Nephron (organoid): ENCODE data around the gene FAM83C.

Experiments
- H3K27ac Mint-ChIP-seq, 3 experiments: 2 replicates each; pipeline ENCODE4 v1.8.0; 2020; ENCODE audit warnings: mixed read lengths in 3 of 3, mild to moderate bottlenecking in 2 of 3, moderate library complexity in 1 of 3
- H3K27me3 Mint-ChIP-seq: 2 replicates; pipeline ENCODE4 v1.8.0; 2021; ENCODE audit warnings: low read depth, mild to moderate bottlenecking, moderate library complexity, mixed read lengths
- H3K36me3 Mint-ChIP-seq: 2 replicates; pipeline ENCODE4 v1.8.0; 2020; ENCODE audit warnings: low read depth, mixed read lengths
- H3K4me1 Mint-ChIP-seq: 2 replicates; pipeline ENCODE4 v1.8.0; 2020; ENCODE audit warnings: mixed read lengths
- H3K4me3 Mint-ChIP-seq, 3 experiments: 2 replicates each; pipeline ENCODE4 v1.8.0; 2020; ENCODE audit warnings: mild to moderate bottlenecking in 3 of 3, mixed read lengths in 3 of 3, moderate library complexity in 2 of 3
- H3K9me3 Mint-ChIP-seq: 2 replicates; pipeline ENCODE4 v1.8.0; 2020; ENCODE audit warnings: mixed read lengths
- CTCF ChIP-seq, 3 experiments: fragments of 200-600 bp; sonication (generic); IDR thresholded peaks; one replicate each; pipeline ENCODE4 v1.5.0; 2021; ENCODE audit warnings: antibody characterized with exemption in 3 of 3; ENCODE audit not compliant: unreplicated experiment in 3 of 3

FAM83C gene

GRCh38 chr20:35275741-35276251 is 16.4 kb downstream of the FAM83C start:
- Mint-ChIP-seq H3K4me3 (peak overlapping the region; percentile 96 to 97 (median 96)), H3K36me3 (peaks cover 25% of the 10 kb centered on the region), H3K27ac (no peak overlapping the region), H3K27me3 (peaks cover 4% of the 10 kb centered on the region), H3K4me1 (no peaks in the 10 kb centered on the region), H3K9me3 (no peaks in the 10 kb centered on the region)
- TF ChIP-seq CTCF (IDR thresholded peaks at IDR 0.05; ENCODE audit: unreplicated experiment in 3 of 3) = no peak

DNA sequence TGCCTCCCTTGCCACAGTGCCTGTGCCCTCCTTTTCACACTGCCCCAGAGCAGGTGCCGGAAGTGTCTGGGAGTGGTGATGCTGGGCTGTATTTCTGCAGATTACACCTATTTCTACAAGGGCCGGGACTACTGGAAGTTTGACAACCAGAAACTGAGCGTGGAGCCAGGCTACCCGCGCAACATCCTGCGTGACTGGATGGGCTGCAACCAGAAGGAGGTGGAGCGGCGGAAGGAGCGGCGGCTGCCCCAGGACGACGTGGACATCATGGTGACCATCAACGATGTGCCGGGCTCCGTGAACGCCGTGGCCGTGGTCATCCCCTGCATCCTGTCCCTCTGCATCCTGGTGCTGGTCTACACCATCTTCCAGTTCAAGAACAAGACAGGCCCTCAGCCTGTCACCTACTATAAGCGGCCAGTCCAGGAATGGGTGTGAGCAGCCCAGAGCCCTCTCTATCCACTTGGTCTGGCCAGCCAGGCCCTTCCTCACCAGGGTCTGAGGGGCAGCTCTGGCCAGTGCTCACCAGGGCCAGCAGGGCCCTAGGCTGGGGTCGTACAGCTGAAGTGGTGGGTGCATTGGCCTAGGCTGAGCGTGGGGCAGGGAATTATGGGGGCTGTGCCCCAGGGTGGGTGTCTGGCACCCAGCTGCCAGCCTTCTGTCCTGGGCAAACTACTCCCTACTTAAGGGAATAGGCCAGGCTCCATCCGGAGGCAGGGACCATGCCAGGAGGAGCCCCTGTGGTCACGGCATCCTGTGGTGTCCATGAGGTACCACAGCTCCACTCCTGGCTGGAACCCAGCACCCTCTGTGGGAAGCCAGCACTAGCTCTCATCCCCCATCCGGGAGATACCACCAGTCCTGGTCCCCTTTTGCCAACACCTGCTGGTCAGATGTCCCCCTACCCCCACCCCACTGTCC is 17.8 kb downstream of the FAM83C start:
- Mint-ChIP-seq H3K27ac (no peak overlapping the region), H3K9me3 (no peaks in the 10 kb centered on the region), H3K27me3 (peaks cover 4% of the 10 kb centered on the region), H3K4me3 (peak overlapping the region in 1 of 3 experiments; percentile 19), H3K36me3 (peaks cover 19% of the 10 kb centered on the region), H3K4me1 (no peaks in the 10 kb centered on the region)
- TF ChIP-seq CTCF (IDR thresholded peaks at IDR 0.05; ENCODE audit: unreplicated experiment in 3 of 3) = no peak

GRCh38 chr20:35273449-35274171 is 18.6 kb downstream of the FAM83C start:
- H3K4me3 Mint-ChIP-seq = no peak overlapping the region
- H3K4me1 Mint-ChIP-seq = no peaks in the 10 kb centered on the region
- H3K36me3 Mint-ChIP-seq = peaks cover 16% of the 10 kb centered on the region
- peaks cover 4% of the 10 kb centered on the region for H3K27me3 Mint-ChIP-seq
- H3K9me3 Mint-ChIP-seq = no peaks in the 10 kb centered on the region
- no peak for TF ChIP-seq CTCF (IDR thresholded peaks at IDR 0.05; ENCODE audit: unreplicated experiment in 3 of 3)
- no peak overlapping the region for H3K27ac Mint-ChIP-seq

GRCh38 chr20:35271904-35272303 is 20.3 kb downstream of the FAM83C start:
- no peaks in the 10 kb centered on the region for H3K4me1 Mint-ChIP-seq
- H3K27ac Mint-ChIP-seq = no peak overlapping the region
- peaks cover 4% of the 10 kb centered on the region for H3K27me3 Mint-ChIP-seq
- no peak for TF ChIP-seq CTCF (IDR thresholded peaks at IDR 0.05; ENCODE audit: unreplicated experiment in 3 of 3)
- H3K9me3 Mint-ChIP-seq = no peaks in the 10 kb centered on the region
- H3K4me3 Mint-ChIP-seq = no peak overlapping the region
- peaks cover 10% of the 10 kb centered on the region for H3K36me3 Mint-ChIP-seq

DNA sequence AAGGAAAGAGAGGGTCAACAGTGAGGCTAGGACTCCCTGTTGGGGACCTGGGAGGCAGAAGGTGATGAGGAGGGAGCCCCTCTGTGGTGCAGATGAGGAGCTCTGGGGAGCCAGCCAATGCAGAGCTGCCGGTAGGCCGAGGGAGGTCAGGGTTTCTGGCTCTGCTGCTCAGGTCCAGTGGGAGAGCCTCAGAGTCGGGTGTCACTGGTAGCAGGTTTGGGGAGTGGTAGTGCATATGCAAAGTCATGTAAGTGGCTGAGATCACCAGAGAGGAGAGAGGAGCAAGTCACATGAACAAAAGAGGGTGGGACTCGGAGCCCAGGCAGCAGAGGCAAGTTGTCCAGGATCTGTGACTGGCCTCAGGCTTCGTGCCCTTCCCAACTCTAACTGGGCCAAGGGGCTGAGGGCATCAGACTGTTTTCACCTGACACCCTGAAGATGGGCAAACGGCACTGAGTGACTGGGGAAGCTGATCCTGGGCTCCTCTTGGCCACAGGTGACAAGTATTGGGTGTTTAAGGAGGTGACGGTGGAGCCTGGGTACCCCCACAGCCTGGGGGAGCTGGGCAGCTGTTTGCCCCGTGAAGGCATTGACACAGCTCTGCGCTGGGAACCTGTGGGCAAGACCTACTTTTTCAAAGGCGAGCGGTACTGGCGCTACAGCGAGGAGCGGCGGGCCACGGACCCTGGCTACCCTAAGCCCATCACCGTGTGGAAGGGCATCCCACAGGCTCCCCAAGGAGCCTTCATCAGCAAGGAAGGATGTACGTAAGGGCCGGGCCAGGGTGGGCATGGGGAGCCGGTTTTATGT is 20.9 kb downstream of the FAM83C start:
- peak overlapping the region in 1 of 3 experiments; percentile 51 for H3K27ac Mint-ChIP-seq
- TF ChIP-seq CTCF (IDR thresholded peaks at IDR 0.05; ENCODE audit: unreplicated experiment in 3 of 3) = no peak
- H3K4me1 Mint-ChIP-seq = no peaks in the 10 kb centered on the region
- peaks cover 4% of the 10 kb centered on the region for H3K27me3 Mint-ChIP-seq
- peaks cover 10% of the 10 kb centered on the region for H3K36me3 Mint-ChIP-seq
- H3K4me3 Mint-ChIP-seq = no peak overlapping the region
- no peaks in the 10 kb centered on the region for H3K9me3 Mint-ChIP-seq
